Endothelial cell of umbilical vein (primary cell): ENCODE data around the gene NTRK1. TPM values are rescaled to one million over a fixed set of nuclear protein-coding genes. Genes with fewer than 3 reads are reported as not detected.

Experiments used
- BruUV-seq: library from RNA; stranded (reverse); fragments of 400-500 nt; replicated peaks from 2 replicates; lab custom pipeline; 2021; lab: Mats Ljungman, UMichigan
- CTCF ChIA-PET: fragments of 300-600, 350-600 bp; sonication (Branson Sonifier 250); formaldehyde crosslinking; loops from one replicate; lab custom pipeline; 2021; ENCODE audit warnings: antibody characterized with exemption, inconsistent platforms; lab: Charles Lee
- POLR2A ChIA-PET: fragments of 300-600, 350-600 bp; sonication (Branson Sonifier 250); formaldehyde crosslinking; loops from one replicate; lab custom pipeline; 2021; ENCODE audit warnings: antibody characterized with exemption, inconsistent platforms; lab: Charles Lee
- DNase-seq: peaks from one replicate; pipeline ENCODE4 v3.0.0-alpha.2; 2011; ENCODE audit warnings: low read depth, low spot score
- FAIRE-seq: peaks from 2 replicates; lab custom pipeline; 2011; peaks lifted over from hg19 to GRCh38; lab: Jason Lieb, UNC
- H2AFZ ChIP-seq: 2 replicates; pipeline ENCODE4 v1.6.0; 2012; ENCODE audit warnings: low read depth, low read length, control low read depth, inconsistent platforms
- H3K27ac ChIP-seq: 2 replicates; pipeline ENCODE4 v1.5.1; 2011; ENCODE audit warnings: low read depth, mild to moderate bottlenecking, control low read depth, low read length, moderate library complexity; ENCODE audit not compliant: insufficient read depth
- H3K27me3 ChIP-seq, 2 experiments: 2 replicates each; pipeline versions ENCODE4 v1.6.0 to v1.6.1; 2011; ENCODE audit warnings: low read length in 2 of 2, mixed read lengths in 1 of 2; ENCODE audit not compliant: control insufficient read depth in 2 of 2, insufficient read depth in 2 of 2
- H3K36me3 ChIP-seq, 2 experiments: 2 replicates in 1 of 2; 3 replicates in 1 of 2; pipeline ENCODE4 v1.5.1; 2011; ENCODE audit warnings: low read length in 2 of 2, mild to moderate bottlenecking in 1 of 2, moderate library complexity in 1 of 2; ENCODE audit not compliant: control insufficient read depth in 2 of 2, insufficient read depth in 2 of 2; ENCODE audit errors: extremely low read depth in 1 of 2
- H3K4me1 ChIP-seq: 3 replicates; pipeline ENCODE4 v1.5.1; 2011; ENCODE audit warnings: mild to moderate bottlenecking, low read length; ENCODE audit not compliant: control insufficient read depth, insufficient read depth; ENCODE audit errors: extremely low read depth
- H3K4me2 ChIP-seq: 2 replicates; pipeline ENCODE4 v1.6.1; 2011; ENCODE audit warnings: low read length, control low read depth, mixed read lengths; ENCODE audit not compliant: insufficient read depth
- H3K4me3 ChIP-seq, 3 experiments: fragments of 200-600 bp in 1 of 3; sonication (generic), shearing (Covaris generic) in 1 of 3; replicated peaks in 1 of 3; 2 replicates each; pipeline ENCODE4 v1.5.1; 2011 to 2016; ENCODE audit warnings: control low read depth in 3 of 3, low read length in 3 of 3, mild to moderate bottlenecking in 2 of 3, inconsistent platforms in 1 of 3, low read depth in 1 of 3, moderate library complexity in 1 of 3; ENCODE audit not compliant: insufficient read depth in 1 of 3
- H3K79me2 ChIP-seq: 2 replicates; pipeline ENCODE4 v1.6.0; 2012; ENCODE audit warnings: low read length, inconsistent platforms; ENCODE audit not compliant: control insufficient read depth, insufficient read depth
- H3K9ac ChIP-seq: replicated peaks from 2 replicates; pipeline ENCODE3; 2011; ENCODE audit warnings: low read length, control low read depth; ENCODE audit not compliant: insufficient read depth; ENCODE audit errors: extremely low read depth
- H3K9me1 ChIP-seq: replicated peaks from 3 replicates; pipeline ENCODE4 v1.6.0; 2011; ENCODE audit warnings: mild to moderate bottlenecking, low read length; ENCODE audit not compliant: control insufficient read depth, insufficient read depth; ENCODE audit errors: extremely low read depth
- H3K9me3 ChIP-seq: replicated peaks from 2 replicates; pipeline ENCODE4 v1.5.1; 2012; ENCODE audit warnings: low read length, inconsistent platforms; ENCODE audit not compliant: control insufficient read depth, insufficient read depth
- H4K20me1 ChIP-seq: replicated peaks from 2 replicates; pipeline ENCODE3; 2011; ENCODE audit warnings: mild to moderate bottlenecking, low read length; ENCODE audit not compliant: control insufficient read depth, insufficient read depth; ENCODE audit errors: extremely low read depth
- EZH2 ChIP-seq: IDR thresholded peaks from 2 replicates; pipeline ENCODE4 v1.6.1; 2012; ENCODE audit warnings: borderline replicate concordance, low read depth, mild to moderate bottlenecking, moderate library complexity, low read length, inconsistent platforms; ENCODE audit not compliant: severe bottlenecking
- FOS ChIP-seq: IDR thresholded peaks from 2 replicates; pipeline ENCODE4 v1.6.1; 2011; ENCODE audit warnings: mild to moderate bottlenecking, low read length, moderate library complexity, borderline replicate concordance; ENCODE audit not compliant: insufficient read depth
- GATA2 ChIP-seq: IDR thresholded peaks from 2 replicates; pipeline ENCODE4 v1.7.0; 2011; ENCODE audit warnings: low read depth, mild to moderate bottlenecking, moderate library complexity, mixed read lengths, low read length; ENCODE audit not compliant: insufficient read length, insufficient read depth
- JUN ChIP-seq: IDR thresholded peaks from 2 replicates; pipeline ENCODE4 v1.6.1; 2011; ENCODE audit warnings: borderline replicate concordance, low read depth; ENCODE audit not compliant: insufficient read length, insufficient read depth
- MYC ChIP-seq: IDR thresholded peaks from one replicate; pipeline ENCODE4 v1.6.1; 2011; ENCODE audit warnings: mild to moderate bottlenecking, low read depth, low read length
- POLR2A ChIP-seq: IDR thresholded peaks from 2 replicates; pipeline ENCODE4 v1.6.1; 2012; ENCODE audit warnings: low read depth, mild to moderate bottlenecking, control low read depth, low read length
- dilution Hi-C: fragments of 300-500 bp; cut with MboI; formaldehyde crosslinking; loops from one replicate; pipeline ENCODE4 v1.15.0; 2019; ENCODE audit warnings: low sequenced_read_pairs; ENCODE audit not compliant: extremely low pct_ligation_motif_present
- intact Hi-C: fragments of 100-400 bp; cut with micrococcal nuclease; formaldehyde crosslinking; loops from one replicate; pipeline ENCODE4 v1.10.0; 2022
- polyA plus RNA-seq, 4 experiments: library from polyadenylated mRNA; depleted of rRNA in 3 of 4; stranded (reverse) in 3 of 4; unstranded in 1 of 4; fragments of >200 nt; gene quantifications; 2 replicates each; pipeline versions ENCODE4 v1.2.1 to v1.2.3, GENCODE V29; 2011 to 2012; ENCODE audit warnings: missing spikeins in 1 of 4
- total RNA-seq: library from RNA; stranded (reverse); gene quantifications from 2 replicates; pipeline ENCODE4 v1.2.3, GENCODE V29; 2021
- TF ChIP-seq, protein P1 (sequence below), 2 donors: IDR thresholded peaks; 1 replicate in 1 of 2; 2 replicates in 1 of 2; pipeline ENCODE4 v1.5.1; 2011; ENCODE audit warnings: low read length in 2 of 2, mild to moderate bottlenecking in 2 of 2, moderate library complexity in 2 of 2, control low read depth in 1 of 2, inconsistent platforms in 1 of 2, low read depth in 1 of 2; ENCODE audit not compliant: insufficient read depth in 1 of 2; ENCODE audit errors: extremely low read depth in 1 of 2
- TF ChIP-seq, protein P2 (sequence below): IDR thresholded peaks from 2 replicates; pipeline ENCODE4 v1.6.1; 2011; ENCODE audit not compliant: insufficient read depth, insufficient read length

The NTRK1 gene
- total and polyA plus RNA-seq, 2 donors (not counting 3 experiments of a cell fraction or from before 2014, with no cell fraction given): 0.07 TPM; not detected in 1

DNA sequence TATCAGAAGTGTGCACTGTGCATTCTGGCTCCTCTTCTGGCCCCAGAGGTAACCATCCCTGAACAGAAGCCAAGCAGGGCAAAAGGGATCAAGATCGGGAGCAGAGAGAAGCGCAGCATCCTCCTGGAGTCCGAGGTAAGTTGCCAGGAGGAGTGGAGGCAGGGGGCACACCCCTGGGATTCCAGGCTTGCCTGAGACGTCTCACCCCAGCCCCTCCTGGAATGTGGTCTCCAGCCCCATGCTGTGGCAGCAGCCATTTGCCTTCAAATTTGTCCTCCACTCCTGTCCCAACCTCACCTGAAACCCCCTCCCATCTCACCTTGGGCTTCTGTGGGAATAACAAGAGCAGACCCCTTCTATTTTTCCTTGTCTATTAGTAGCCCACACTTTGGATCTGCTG lies 69.8 kb downstream of the NTRK1 start:
- Histone ChIP-seq H2AFZ (no peak overlapping the region), H3K27me3 (peaks cover 0 to 3% of the 10 kb centered on the region in 2 experiments), H3K9ac (no peak overlapping the region), H3K4me2 (no peak overlapping the region), H3K9me1 (no peaks in the 10 kb centered on the region), H3K4me3 (no peak overlapping the region), H4K20me1 (no peaks in the 10 kb centered on the region), H3K9me3 (no peaks in the 10 kb centered on the region), H3K36me3 (peaks cover 0 to under 1% of the 10 kb centered on the region in 2 experiments), H3K27ac (no peak overlapping the region), H3K79me2 (no peaks in the 10 kb centered on the region), H3K4me1 (peaks cover 2% of the 10 kb centered on the region)
- FAIRE-seq (no peak), DNase-seq (no peak)
- CTCF ChIA-PET: interaction anchor here (1.3 to 3.7 kb wide), 2 partner anchors 91 to 144 kb away, joined by 3 to 22 read pairs; no protein-coding TSS in a partner anchor
- no peak for TF ChIP-seq FOS
- TF ChIP-seq POLR2A: no peak
- TF ChIP-seq, protein P1, sequence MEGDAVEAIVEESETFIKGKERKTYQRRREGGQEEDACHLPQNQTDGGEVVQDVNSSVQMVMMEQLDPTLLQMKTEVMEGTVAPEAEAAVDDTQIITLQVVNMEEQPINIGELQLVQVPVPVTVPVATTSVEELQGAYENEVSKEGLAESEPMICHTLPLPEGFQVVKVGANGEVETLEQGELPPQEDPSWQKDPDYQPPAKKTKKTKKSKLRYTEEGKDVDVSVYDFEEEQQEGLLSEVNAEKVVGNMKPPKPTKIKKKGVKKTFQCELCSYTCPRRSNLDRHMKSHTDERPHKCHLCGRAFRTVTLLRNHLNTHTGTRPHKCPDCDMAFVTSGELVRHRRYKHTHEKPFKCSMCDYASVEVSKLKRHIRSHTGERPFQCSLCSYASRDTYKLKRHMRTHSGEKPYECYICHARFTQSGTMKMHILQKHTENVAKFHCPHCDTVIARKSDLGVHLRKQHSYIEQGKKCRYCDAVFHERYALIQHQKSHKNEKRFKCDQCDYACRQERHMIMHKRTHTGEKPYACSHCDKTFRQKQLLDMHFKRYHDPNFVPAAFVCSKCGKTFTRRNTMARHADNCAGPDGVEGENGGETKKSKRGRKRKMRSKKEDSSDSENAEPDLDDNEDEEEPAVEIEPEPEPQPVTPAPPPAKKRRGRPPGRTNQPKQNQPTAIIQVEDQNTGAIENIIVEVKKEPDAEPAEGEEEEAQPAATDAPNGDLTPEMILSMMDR (IDR thresholded peaks at IDR 0.05; ENCODE audit: extremely low read depth in 1 of 2, insufficient read depth in 1 of 2, low read depth in 1 of 2, low read length in 2 of 2): no peak
- no peak for TF ChIP-seq JUN
- TF ChIP-seq GATA2: no peak
- TF ChIP-seq MYC: no peak
- TF ChIP-seq, protein P2, sequence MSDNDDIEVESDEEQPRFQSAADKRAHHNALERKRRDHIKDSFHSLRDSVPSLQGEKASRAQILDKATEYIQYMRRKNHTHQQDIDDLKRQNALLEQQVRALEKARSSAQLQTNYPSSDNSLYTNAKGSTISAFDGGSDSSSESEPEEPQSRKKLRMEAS: no peak
- TF ChIP-seq EZH2: no peak
- no TSS peak for BruUV-seq
- POLR2A ChIA-PET: interaction anchor here (1.0 kb wide), 1 partner anchor 43 kb away, joined by 3 read pairs; no protein-coding TSS in a partner anchor
- dilution Hi-C loops (no loop called here), intact Hi-C loops (no loop called here)

Other genes with a start within 250 kb of the NTRK1 start
- gene HAPLN2, start 241.4 kb upstream of the NTRK1 start, total RNA-seq: not detected in 2 replicates
- gene HAPLN2, start 241.4 kb upstream of the NTRK1 start, polyA plus RNA-seq: 0.14 TPM in 1 of 2 replicates, not detected in the other
- not detected in 2 replicates for gene BCAN, start 218.7 kb upstream of the NTRK1 start, total RNA-seq
- 0.14 and 0.15 TPM in 2 replicates for gene BCAN, start 218.7 kb upstream of the NTRK1 start, polyA plus RNA-seq
- 269 and 274 TPM in 2 replicates for gene NES, start 183.5 kb upstream of the NTRK1 start, total RNA-seq
- 15.5 and 19.4 TPM in 2 replicates for gene NES, start 183.5 kb upstream of the NTRK1 start, polyA plus RNA-seq
- gene CRABP2, start 155.3 kb upstream of the NTRK1 start, total RNA-seq: 1.0 and 2.6 TPM in 2 replicates
- gene CRABP2, start 155.3 kb upstream of the NTRK1 start, polyA plus RNA-seq: 0.21 and 0.32 TPM in 2 replicates
- 12.8 and 15.5 TPM in 2 replicates for gene METTL25B, start 132.4 kb upstream of the NTRK1 start, total RNA-seq
- gene METTL25B, start 132.4 kb upstream of the NTRK1 start, polyA plus RNA-seq: 15.0 and 17.3 TPM in 2 replicates
- 32.1 and 35.3 TPM in 2 replicates for gene ISG20L2, start 132.1 kb upstream of the NTRK1 start, total RNA-seq
- 32.0 and 33.2 TPM in 2 replicates for gene ISG20L2, start 132.1 kb upstream of the NTRK1 start, polyA plus RNA-seq
- 63.3 and 77.7 TPM in 2 replicates for gene MRPL24, start 119.8 kb upstream of the NTRK1 start, total RNA-seq
- 46.5 and 47.9 TPM in 2 replicates for gene MRPL24, start 119.8 kb upstream of the NTRK1 start, polyA plus RNA-seq
- gene HDGF, start 109.2 kb upstream of the NTRK1 start, total RNA-seq: 279 and 298 TPM in 2 replicates
- 94.7 and 95.1 TPM in 2 replicates for gene HDGF, start 109.2 kb upstream of the NTRK1 start, polyA plus RNA-seq
- gene PRCC, start 93.3 kb upstream of the NTRK1 start, total RNA-seq: 65.1 and 71.5 TPM in 2 replicates
- 76.9 and 77.4 TPM in 2 replicates for gene PRCC, start 93.3 kb upstream of the NTRK1 start, polyA plus RNA-seq
- gene SH2D2A, start 44.0 kb upstream of the NTRK1 start, total RNA-seq: 1.1 and 1.8 TPM in 2 replicates
- gene SH2D2A, start 44.0 kb upstream of the NTRK1 start, polyA plus RNA-seq: 0.41 and 0.92 TPM in 2 replicates
- not detected in 2 replicates for gene INSRR, start 1.7 kb upstream of the NTRK1 start, total RNA-seq
- not detected in 2 replicates for gene INSRR, start 1.7 kb upstream of the NTRK1 start, polyA plus RNA-seq
- 88.7 and 90.7 TPM in 2 replicates for gene PEAR1, start 32.9 kb downstream of the NTRK1 start, total RNA-seq
- gene PEAR1, start 32.9 kb downstream of the NTRK1 start, polyA plus RNA-seq: 101 and 106 TPM in 2 replicates
- 0.66 and 1.2 TPM in 2 replicates for gene LRRC71, start 59.8 kb downstream of the NTRK1 start, total RNA-seq
- gene LRRC71, start 59.8 kb downstream of the NTRK1 start, polyA plus RNA-seq: 0.33 and 0.35 TPM in 2 replicates
- gene ARHGEF11, start 184.9 kb downstream of the NTRK1 start, total RNA-seq: 27.2 and 28.0 TPM in 2 replicates
- 18.2 and 18.8 TPM in 2 replicates for gene ARHGEF11, start 184.9 kb downstream of the NTRK1 start, polyA plus RNA-seq
- gene ETV3L, start 238.9 kb downstream of the NTRK1 start, total RNA-seq: not detected in 2 replicates
- gene ETV3L, start 238.9 kb downstream of the NTRK1 start, polyA plus RNA-seq: not detected in 2 replicates